ENCODE data around the gene SLC6A13.

The SLC6A13 gene

DNA sequence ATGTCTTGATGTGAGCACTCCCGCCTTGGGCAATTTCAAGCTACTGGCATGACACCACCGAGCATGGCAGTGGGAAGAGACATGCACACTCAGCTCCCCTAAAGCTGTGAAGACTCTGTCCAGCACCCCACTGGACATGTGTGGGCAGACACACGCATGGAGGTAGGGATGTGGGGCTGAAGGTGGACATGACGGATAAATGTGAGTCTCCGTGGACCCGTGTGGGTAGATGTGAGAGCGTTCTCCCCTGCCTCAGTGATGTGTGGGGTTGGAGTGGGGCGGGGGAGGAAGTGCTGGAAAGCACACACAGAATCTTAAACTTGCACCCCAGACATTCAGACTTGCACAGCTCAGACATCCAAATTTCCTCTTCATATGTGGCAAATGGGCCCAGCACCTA lies 61.3 kb downstream of the SLC6A13 start:
- DNase-seq (ENCODE audit: low read depth): no peak
- no peak overlapping the region for H3K4me3 ChIP-seq (ENCODE audit: low read depth, low read length)
- TF ChIP-seq, protein P1, sequence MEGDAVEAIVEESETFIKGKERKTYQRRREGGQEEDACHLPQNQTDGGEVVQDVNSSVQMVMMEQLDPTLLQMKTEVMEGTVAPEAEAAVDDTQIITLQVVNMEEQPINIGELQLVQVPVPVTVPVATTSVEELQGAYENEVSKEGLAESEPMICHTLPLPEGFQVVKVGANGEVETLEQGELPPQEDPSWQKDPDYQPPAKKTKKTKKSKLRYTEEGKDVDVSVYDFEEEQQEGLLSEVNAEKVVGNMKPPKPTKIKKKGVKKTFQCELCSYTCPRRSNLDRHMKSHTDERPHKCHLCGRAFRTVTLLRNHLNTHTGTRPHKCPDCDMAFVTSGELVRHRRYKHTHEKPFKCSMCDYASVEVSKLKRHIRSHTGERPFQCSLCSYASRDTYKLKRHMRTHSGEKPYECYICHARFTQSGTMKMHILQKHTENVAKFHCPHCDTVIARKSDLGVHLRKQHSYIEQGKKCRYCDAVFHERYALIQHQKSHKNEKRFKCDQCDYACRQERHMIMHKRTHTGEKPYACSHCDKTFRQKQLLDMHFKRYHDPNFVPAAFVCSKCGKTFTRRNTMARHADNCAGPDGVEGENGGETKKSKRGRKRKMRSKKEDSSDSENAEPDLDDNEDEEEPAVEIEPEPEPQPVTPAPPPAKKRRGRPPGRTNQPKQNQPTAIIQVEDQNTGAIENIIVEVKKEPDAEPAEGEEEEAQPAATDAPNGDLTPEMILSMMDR (conservative IDR thresholded peaks at IDR 0.05; ENCODE audit: low read depth, low read length): no peak

DNA sequence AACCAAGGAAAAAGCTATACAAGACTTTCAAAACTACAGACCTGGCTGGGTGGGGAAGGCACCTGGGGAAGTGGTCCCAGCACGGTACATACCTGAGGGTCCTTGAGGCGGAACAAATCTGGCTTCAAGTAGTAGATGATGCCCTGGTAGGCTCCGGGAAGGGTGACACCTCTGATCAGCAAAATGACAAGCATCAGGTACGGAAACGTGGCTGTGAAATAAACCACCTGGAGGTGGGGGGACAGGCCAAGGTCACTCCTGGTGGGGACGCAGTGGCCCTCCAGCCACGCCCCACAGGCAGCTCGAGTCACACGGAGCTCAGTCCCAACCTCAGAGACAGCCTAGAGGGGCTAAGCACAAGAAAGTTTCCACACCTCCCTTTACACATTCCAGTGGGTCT lies 63.9 kb downstream of the SLC6A13 start:
- DNase-seq (ENCODE audit: low read depth): no peak
- no peak overlapping the region for H3K4me3 ChIP-seq (ENCODE audit: low read depth, low read length)
- TF ChIP-seq, protein P1 (conservative IDR thresholded peaks at IDR 0.05; ENCODE audit: low read depth, low read length): no peak

DNA sequence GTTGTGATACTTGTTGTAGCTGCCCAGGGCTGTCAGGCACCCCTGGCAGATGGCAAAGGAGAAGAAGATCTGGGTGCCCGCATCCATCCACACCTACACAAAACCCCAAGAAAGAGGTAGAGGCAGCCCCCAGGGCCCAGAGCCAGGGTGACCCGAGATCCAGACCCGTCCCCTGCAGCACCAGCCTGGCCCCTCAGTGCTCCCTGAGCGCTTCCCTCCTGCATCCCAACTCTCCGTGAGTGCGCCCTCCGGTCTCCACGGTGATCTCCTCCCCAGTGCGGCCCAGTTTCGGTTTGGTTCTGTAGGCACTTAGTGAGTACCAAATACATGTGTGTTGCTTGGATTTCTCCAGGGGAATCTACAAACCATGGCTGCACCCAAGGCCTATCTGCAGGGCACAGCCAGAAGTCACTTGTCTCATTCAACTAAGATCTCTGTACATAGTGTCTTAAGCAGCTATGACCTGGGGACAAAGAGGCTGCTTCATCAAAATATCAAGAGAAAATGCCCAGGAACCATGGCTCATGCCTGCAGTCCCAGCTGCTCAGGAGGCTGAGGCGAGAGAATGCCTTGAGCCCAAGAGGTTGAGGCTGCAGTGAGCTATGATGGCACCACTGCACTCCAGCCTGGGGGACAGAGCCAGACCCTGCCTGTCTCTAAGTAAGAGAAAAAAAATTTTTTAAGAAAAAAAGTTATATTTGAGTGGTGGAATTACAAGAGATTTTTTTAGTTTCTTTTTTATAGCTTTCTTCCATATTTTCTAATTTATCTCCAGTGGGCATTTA lies 64.5 kb downstream of the SLC6A13 start:
- no peak for DNase-seq (ENCODE audit: low read depth)
- no peak overlapping the region for H3K4me3 ChIP-seq (ENCODE audit: low read depth, low read length)
- TF ChIP-seq, protein P1 (conservative IDR thresholded peaks at IDR 0.05; ENCODE audit: low read depth, low read length): no peak

DNA sequence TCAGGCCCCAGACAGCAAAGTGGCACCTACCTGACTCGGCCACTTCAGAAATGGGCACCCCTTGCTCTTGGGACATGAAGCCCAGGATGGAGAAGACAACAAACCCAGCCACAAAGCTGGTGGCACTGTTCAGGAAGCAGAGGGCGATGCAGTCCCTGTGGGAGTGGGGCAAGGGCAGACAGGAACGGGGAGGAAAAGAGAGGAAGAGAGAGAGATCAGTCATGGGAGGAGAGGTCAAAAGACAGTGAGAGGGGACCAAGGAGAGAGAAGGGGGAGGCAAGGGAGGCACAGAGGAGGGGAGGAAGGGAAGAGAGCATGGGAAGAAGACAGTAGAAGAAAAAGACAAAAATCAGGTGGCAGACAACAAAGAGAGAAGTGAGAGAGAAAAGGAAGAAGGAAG lies 65.3 kb downstream of the SLC6A13 start:
- TF ChIP-seq, protein P1 (conservative IDR thresholded peaks at IDR 0.05; ENCODE audit: low read depth, low read length): no peak
- DNase-seq (ENCODE audit: low read depth): no peak

DNA sequence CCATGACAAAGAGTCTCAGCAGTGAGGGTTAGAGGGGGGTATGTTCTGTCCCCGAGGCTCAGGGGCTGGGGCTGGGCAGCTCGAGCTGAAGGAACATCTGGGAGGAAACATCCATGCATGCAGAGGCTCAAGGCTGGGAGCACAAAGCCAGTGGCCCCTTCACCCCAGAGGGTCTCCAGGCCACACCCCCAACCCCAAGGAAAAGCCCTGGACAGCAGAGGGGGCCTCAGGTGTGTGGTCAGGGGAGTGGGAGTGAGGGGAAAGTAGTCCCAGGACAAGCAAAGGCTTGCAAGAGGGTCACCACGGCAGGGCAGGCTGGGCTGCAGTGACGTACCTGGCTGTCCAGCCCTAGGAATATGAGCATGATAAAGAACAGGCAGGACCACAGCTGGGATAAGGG lies 66.2 kb downstream of the SLC6A13 start:
- H3K4me3 ChIP-seq (ENCODE audit: low read depth, low read length): no peak overlapping the region
- DNase-seq (ENCODE audit: low read depth): no peak
- TF ChIP-seq, protein P1 (conservative IDR thresholded peaks at IDR 0.05; ENCODE audit: low read depth, low read length): no peak

More for the DNA sequence above, 65.3 kb downstream of the SLC6A13 start:
- H3K4me3 ChIP-seq (ENCODE audit: low read depth, low read length): no peak overlapping the region

DNA sequence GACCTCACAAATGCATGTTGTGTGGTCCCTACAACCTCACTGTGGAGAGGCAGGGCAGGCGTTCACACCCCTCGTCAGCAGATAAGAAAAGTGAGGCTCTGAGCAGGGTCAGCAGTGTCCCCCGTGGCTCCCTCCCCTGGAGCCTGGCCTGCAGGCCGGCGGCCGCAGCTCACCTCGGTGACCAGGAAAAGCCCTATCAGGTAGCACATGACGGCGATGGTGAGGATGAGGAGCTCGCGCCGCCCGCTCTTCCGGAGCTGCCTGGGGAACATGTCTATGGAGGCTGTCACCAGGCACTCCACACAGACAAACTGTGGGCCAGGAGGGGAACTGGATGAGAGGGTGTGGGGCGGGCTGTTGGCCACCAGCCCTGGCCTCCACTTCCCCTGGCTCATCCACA lies 66.7 kb downstream of the SLC6A13 start:
- TF ChIP-seq, protein P1 (conservative IDR thresholded peaks at IDR 0.05; ENCODE audit: low read depth, low read length): no peak
- DNase-seq (ENCODE audit: low read depth): no peak
- H3K4me3 ChIP-seq (ENCODE audit: low read depth, low read length): no peak overlapping the region

DNA sequence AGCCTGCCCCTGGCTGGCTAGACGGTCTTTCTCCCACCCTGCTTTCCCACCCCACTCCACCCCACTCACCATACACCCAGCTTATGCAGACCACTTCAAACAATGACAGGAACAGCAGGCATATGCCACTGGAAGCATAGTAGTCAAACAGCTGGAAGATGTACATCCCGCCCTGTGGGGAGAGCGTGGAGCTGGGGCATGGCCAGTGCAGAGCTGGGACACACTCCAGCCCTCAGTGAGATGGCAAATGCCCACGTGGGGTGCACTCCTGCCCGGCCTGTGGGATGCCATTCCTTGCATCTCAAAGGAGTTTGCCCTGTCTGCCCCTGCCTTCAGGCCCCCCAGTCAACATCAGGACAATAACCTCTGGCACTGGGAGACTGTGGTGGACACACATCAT lies 67.5 kb downstream of the SLC6A13 start:
- TF ChIP-seq, protein P1 (conservative IDR thresholded peaks at IDR 0.05; ENCODE audit: low read depth, low read length): no peak
- DNase-seq (ENCODE audit: low read depth): no peak
- H3K4me3 ChIP-seq (ENCODE audit: low read depth, low read length): no peak overlapping the region
